ENCODE results near the gene LGR5. TPM values are rescaled to one million over a fixed set of nuclear protein-coding genes. Genes with fewer than 3 reads are reported as not detected.

LGR5 gene
- total and polyA plus RNA-seq, 9 of the 15 experiments (the other 6 are each of a cell fraction or from before 2014, with no cell fraction given): not detected

DNA sequence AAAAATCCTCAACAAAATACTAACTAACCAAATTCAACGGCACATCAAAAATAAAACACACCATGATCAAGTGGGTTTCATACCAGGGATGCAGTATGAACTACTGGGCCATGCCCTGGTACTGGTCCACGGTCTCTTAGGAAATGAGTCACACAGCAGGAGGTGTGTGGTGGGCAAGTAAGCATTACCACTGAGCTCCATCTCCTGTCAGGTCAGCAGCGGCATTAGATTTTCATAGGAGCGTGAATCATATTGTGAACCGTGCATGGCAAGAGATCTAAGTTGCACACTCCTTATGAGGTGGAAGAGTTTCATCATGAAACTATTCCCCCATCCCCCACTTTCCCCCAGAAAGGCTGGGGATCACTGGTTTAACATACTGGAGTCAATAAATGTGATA lies 6.7 kb upstream of the LGR5 start:
- no peak overlapping the region for H3K4me3 ChIP-seq
- ATAC-seq: no peak
- intact Hi-C loops (cut with micrococcal nuclease): no loop called here
- no peak for FAIRE-seq
- CTCF ChIA-PET (ENCODE audit: low intra/inter-chr PET ratio): no interaction called here
- POLR2A ChIA-PET: no interaction called here
- H3K79me2 ChIP-seq (ENCODE audit: control insufficient read depth, insufficient read depth, low read length): no peaks in the 10 kb centered on the region
- H3K9ac ChIP-seq (ENCODE audit: insufficient read depth in 1 of 2, low read depth in 2 of 2, low read length in 2 of 2): no peak overlapping the region
- TF ChIP-seq, protein P1, sequence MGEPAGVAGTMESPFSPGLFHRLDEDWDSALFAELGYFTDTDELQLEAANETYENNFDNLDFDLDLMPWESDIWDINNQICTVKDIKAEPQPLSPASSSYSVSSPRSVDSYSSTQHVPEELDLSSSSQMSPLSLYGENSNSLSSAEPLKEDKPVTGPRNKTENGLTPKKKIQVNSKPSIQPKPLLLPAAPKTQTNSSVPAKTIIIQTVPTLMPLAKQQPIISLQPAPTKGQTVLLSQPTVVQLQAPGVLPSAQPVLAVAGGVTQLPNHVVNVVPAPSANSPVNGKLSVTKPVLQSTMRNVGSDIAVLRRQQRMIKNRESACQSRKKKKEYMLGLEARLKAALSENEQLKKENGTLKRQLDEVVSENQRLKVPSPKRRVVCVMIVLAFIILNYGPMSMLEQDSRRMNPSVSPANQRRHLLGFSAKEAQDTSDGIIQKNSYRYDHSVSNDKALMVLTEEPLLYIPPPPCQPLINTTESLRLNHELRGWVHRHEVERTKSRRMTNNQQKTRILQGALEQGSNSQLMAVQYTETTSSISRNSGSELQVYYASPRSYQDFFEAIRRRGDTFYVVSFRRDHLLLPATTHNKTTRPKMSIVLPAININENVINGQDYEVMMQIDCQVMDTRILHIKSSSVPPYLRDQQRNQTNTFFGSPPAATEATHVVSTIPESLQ (CRISPR knock-in tag; IDR thresholded peaks at IDR 0.05): no peak
- TF ChIP-seq DDX20 (tag; IDR thresholded peaks at IDR 0.05; ENCODE audit: low read depth) (no peak), RBFOX2 (IDR thresholded peaks at IDR 0.05; ENCODE audit: low read depth, low read length) (no peak)
- H3K4me1 ChIP-seq (replicated peaks in 1 of 2; ENCODE audit: control insufficient read depth in 2 of 2, insufficient read depth in 2 of 2, low read length in 2 of 2): no peaks in the 10 kb centered on the region
- no peak overlapping the region for H3K27ac ChIP-seq (ENCODE audit: extremely low read depth, low read depth, low read length)
- H3K9me3 ChIP-seq (replicated peaks; ENCODE audit: control insufficient read depth, insufficient read depth, low read depth, low read length): 0 out of 2 replicates have a peak, but pooled peaks cover 2% of the 10 kb centered on the region
- no peak for DNase-seq (ENCODE audit: extremely low read depth in 1 of 4, low spot score in 3 of 4)
- no TSS peak for BruUV-seq (replicated peaks)
- H3K27me3 ChIP-seq (ENCODE audit: control insufficient read depth in 2 of 2, insufficient read depth in 2 of 2, low read length in 2 of 2): no peaks in the 10 kb centered on the region; a peak in 1 of 5 replicates
- no peaks in the 10 kb centered on the region for H4K20me1 ChIP-seq (replicated peaks; ENCODE audit: control insufficient read depth, insufficient read depth, low read length)
- no peaks in the 10 kb centered on the region for H3K36me3 ChIP-seq (ENCODE audit: control insufficient read depth, insufficient read depth, low read length)
- no peaks in the 10 kb centered on the region for H3K9me1 ChIP-seq (ENCODE audit: control insufficient read depth, insufficient read depth, low read length)
- in situ Hi-C loops (cut with MboI): no loop called here
- H3K4me2 ChIP-seq (ENCODE audit: insufficient read depth, low read length): no peak overlapping the region
- WGBS (ENCODE audit: insufficient coverage, low coverage, missing lambda C conversion rate): 1% methylated on average over 5 of the region's 5 CpGs
- no peak overlapping the region for H2AFZ ChIP-seq (ENCODE audit: low read depth, low read length)

DNA sequence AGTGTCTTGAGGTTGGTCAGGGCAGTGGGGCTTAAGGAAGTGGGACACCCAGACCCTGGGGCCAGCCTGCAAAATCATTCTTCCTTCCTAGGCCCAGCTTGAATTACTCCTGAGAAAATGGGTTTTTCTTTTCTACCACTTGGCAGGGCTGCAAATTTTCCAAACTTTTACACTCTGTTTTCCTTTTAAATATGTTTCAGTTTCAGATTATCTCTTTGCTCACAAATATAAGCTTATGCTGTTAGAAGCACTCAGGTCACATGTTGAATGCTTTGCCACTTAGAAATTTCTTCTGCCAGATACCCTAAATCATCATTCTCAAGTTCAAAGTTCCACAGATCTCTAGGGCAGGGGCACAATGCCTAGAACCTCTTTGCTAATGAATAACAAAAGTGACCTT lies 2.9 kb upstream of the LGR5 start:
- H3K4me3 ChIP-seq: no peak overlapping the region
- peaks cover 19 to 29% of the 10 kb centered on the region in 2 experiments for H3K27me3 ChIP-seq (ENCODE audit: control insufficient read depth in 2 of 2, insufficient read depth in 2 of 2, low read length in 2 of 2)
- H2AFZ ChIP-seq (ENCODE audit: low read depth, low read length): no peak overlapping the region
- H3K36me3 ChIP-seq (ENCODE audit: control insufficient read depth, insufficient read depth, low read length): no peaks in the 10 kb centered on the region
- H3K9me1 ChIP-seq (ENCODE audit: control insufficient read depth, insufficient read depth, low read length): no peaks in the 10 kb centered on the region
- H3K9ac ChIP-seq (ENCODE audit: insufficient read depth in 1 of 2, low read depth in 2 of 2, low read length in 2 of 2): no peak overlapping the region
- POLR2A ChIA-PET: no interaction called here
- in situ Hi-C loops (cut with MboI) (no loop called here), intact Hi-C loops (cut with micrococcal nuclease) (no loop called here)
- no peak for DNase-seq (ENCODE audit: extremely low read depth in 1 of 4, low spot score in 3 of 4)
- CTCF ChIA-PET (ENCODE audit: low intra/inter-chr PET ratio): no interaction called here
- H3K27ac ChIP-seq (ENCODE audit: extremely low read depth, low read depth, low read length): no peak overlapping the region
- TF ChIP-seq SNRNP70 (optimal IDR thresholded peaks at IDR 0.05; ENCODE audit: low read depth, low read length): no peak
- no peaks in the 10 kb centered on the region; the same call in 1 of the 2 replicates for H4K20me1 ChIP-seq (replicated peaks; ENCODE audit: control insufficient read depth, insufficient read depth, low read length)
- BruUV-seq (replicated peaks): no TSS peak
- no peak for FAIRE-seq
- H3K4me1 ChIP-seq (replicated peaks in 1 of 2; ENCODE audit: control insufficient read depth in 2 of 2, insufficient read depth in 2 of 2, low read length in 2 of 2): peaks cover 0 to 18% of the 10 kb centered on the region in 2 experiments; a peak in 3 of 5 replicates
- H3K4me2 ChIP-seq (ENCODE audit: insufficient read depth, low read length): no peak overlapping the region
- 0 out of 2 replicates have a peak, but pooled peaks cover 2% of the 10 kb centered on the region for H3K9me3 ChIP-seq (replicated peaks; ENCODE audit: control insufficient read depth, insufficient read depth, low read depth, low read length)
- ATAC-seq: no peak
- no peaks in the 10 kb centered on the region for H3K79me2 ChIP-seq (ENCODE audit: control insufficient read depth, insufficient read depth, low read length)

Data from K562 (cell line).